B cell (primary cell): ENCODE data around the gene RCBTB1. TPM values are rescaled to one million over a fixed set of nuclear protein-coding genes. Genes with fewer than 3 reads are reported as not detected.

Experiments used
- ATAC-seq: fragments of 200-7000 bp; cut with Tn5 transposase; one replicate; pipeline ENCODE4 v1.10.0; 2021; ENCODE audit warnings: low read depth, mild to moderate bottlenecking, moderate number of reproducible peaks, moderate library complexity
- CTCF ChIA-PET: fragments of 350-600 bp; sonication (Branson Sonifier 250); formaldehyde crosslinking; loops from one replicate; lab custom pipeline; 2021; ENCODE audit warnings: antibody characterized with exemption, inconsistent platforms; lab: Charles Lee
- POLR2A ChIA-PET: fragments of 350-600 bp; sonication (Branson Sonifier 250); formaldehyde crosslinking; loops from one replicate; lab custom pipeline; 2021; ENCODE audit warnings: antibody characterized with exemption; lab: Charles Lee
- DNase-seq: peaks from one replicate; pipeline ENCODE4 v3.0.0; 2013
- H2AFZ ChIP-seq: 2 replicates; pipeline ENCODE4 v1.6.1; 2012; ENCODE audit warnings: mild to moderate bottlenecking, low read depth, low read length; ENCODE audit not compliant: insufficient read depth, poor library complexity, severe bottlenecking
- H3K27ac ChIP-seq, 2 donors: 1 replicate in 1 of 2; 2 replicates in 1 of 2; pipeline ENCODE4 v1.5.1; 2012 to 2013; ENCODE audit warnings: low read length in 2 of 2, mild to moderate bottlenecking in 2 of 2, moderate library complexity in 1 of 2
- H3K27me3 ChIP-seq, 4 experiments: fragments of 200-600 bp in 1 of 4; sonication (generic) in 1 of 4; replicated peaks in 1 of 4; 1 replicate in 2 of 4; 2 replicates in 2 of 4; pipeline versions ENCODE4 v1.6.1 to v1.7.0; 2013 to 2016; ENCODE audit warnings: low read length in 3 of 4, mild to moderate bottlenecking in 2 of 4, mixed read lengths in 1 of 4, moderate library complexity in 1 of 4; ENCODE audit not compliant: insufficient read depth in 4 of 4, control insufficient read depth in 3 of 4; ENCODE audit errors: control extremely low read depth in 1 of 4
- H3K36me3 ChIP-seq, 2 experiments: replicated peaks in 1 of 2; 1 replicate in 1 of 2; 2 replicates in 1 of 2; pipeline versions ENCODE4 v1.6.1 to v1.7.1; 2013; ENCODE audit warnings: low read length in 1 of 2; ENCODE audit not compliant: insufficient read depth in 2 of 2, control insufficient read depth in 1 of 2; ENCODE audit errors: control extremely low read depth in 1 of 2, extremely low read depth in 1 of 2
- H3K4me1 ChIP-seq, 2 donors: fragments of 200-600 bp in 1 of 2; sonication (generic) in 1 of 2; 1 replicate in 1 of 2; 2 replicates in 1 of 2; pipeline versions ENCODE4 v1.5.1 to v1.6.1; 2013 to 2017; ENCODE audit warnings: low read length in 2 of 2; ENCODE audit not compliant: control insufficient read depth in 2 of 2, insufficient read depth in 2 of 2
- H3K4me2 ChIP-seq: replicated peaks from 2 replicates; pipeline ENCODE3; 2012; ENCODE audit warnings: mild to moderate bottlenecking, low read depth, low read length; ENCODE audit not compliant: poor library complexity, severe bottlenecking
- H3K4me3 ChIP-seq, 5 experiments: fragments of 200-600 bp in 1 of 5; sonication (generic) in 1 of 5; 1 replicate in 3 of 5; 2 replicates in 2 of 5; pipeline versions ENCODE4 v1.5.1 to v1.7.0; 2011 to 2016; ENCODE audit warnings: low read length in 4 of 5, mild to moderate bottlenecking in 4 of 5, low read depth in 2 of 5, control low read depth in 1 of 5, moderate library complexity in 1 of 5; ENCODE audit not compliant: insufficient read depth in 1 of 5; ENCODE audit errors: control extremely low read depth in 1 of 5, extremely low read depth in 1 of 5
- H3K79me2 ChIP-seq: fragments of 200-600 bp; sonication (generic); one replicate; pipeline ENCODE4 v1.6.0; 2016; ENCODE audit warnings: low read length; ENCODE audit not compliant: control insufficient read depth, insufficient read depth
- H3K9ac ChIP-seq: fragments of 200-600 bp; sonication (generic); 2 replicates; pipeline ENCODE4 v1.6.1; 2017; ENCODE audit warnings: mild to moderate bottlenecking, low read length, moderate library complexity
- H3K9me3 ChIP-seq, 3 donors: one replicate each; pipeline versions ENCODE4 v1.6.1 to v1.7.1; 2013; ENCODE audit warnings: low read length in 2 of 3; ENCODE audit not compliant: control insufficient read depth in 2 of 3, insufficient read depth in 1 of 3; ENCODE audit errors: control extremely low read depth in 1 of 3
- H4K20me1 ChIP-seq: 2 replicates; pipeline ENCODE4 v1.6.0; 2012; ENCODE audit warnings: mild to moderate bottlenecking, low read length; ENCODE audit not compliant: insufficient read depth, control insufficient read depth, poor library complexity, severe bottlenecking
- H3K27ac Mint-ChIP-seq: one replicate; pipeline ENCODE4 v1.8.0; 2021; ENCODE audit warnings: mixed read lengths
- H3K27me3 Mint-ChIP-seq: one replicate; pipeline ENCODE4 v1.8.0; 2021; ENCODE audit warnings: mixed read lengths
- H3K4me1 Mint-ChIP-seq: one replicate; pipeline ENCODE4 v1.8.0; 2021; ENCODE audit warnings: mixed read lengths
- H3K4me3 Mint-ChIP-seq: one replicate; pipeline ENCODE4 v1.8.0; 2021; ENCODE audit warnings: mixed read lengths
- H3K9me3 Mint-ChIP-seq: one replicate; pipeline ENCODE4 v1.8.0; 2022; ENCODE audit warnings: mixed read lengths; ENCODE audit not compliant: insufficient read depth
- EZH2 ChIP-seq: IDR thresholded peaks from 2 replicates; pipeline ENCODE4 v1.6.1; 2012; ENCODE audit warnings: borderline replicate concordance, low read depth, mild to moderate bottlenecking, moderate library complexity, low read length; ENCODE audit not compliant: insufficient read depth, poor library complexity, severe bottlenecking
- WGBS: methylation state at CpG from one replicate; pipeline ENCODE4 v1.1.5; 2013; ENCODE audit warnings: missing lambda C conversion rate; ENCODE audit not compliant: insufficient coverage; 5-methylcytosine and 5-hydroxymethylcytosine counted together
- intact Hi-C: fragments of 100-400 bp; cut with micrococcal nuclease; formaldehyde crosslinking; loops from one replicate; pipeline ENCODE4 v1.10.0; 2022
- polyA plus RNA-seq: library from polyadenylated mRNA; depleted of rRNA; stranded (reverse); fragments of >200 nt; gene quantifications from 2 replicates; pipeline ENCODE4 v1.2.3, GENCODE V29; 2012
- total RNA-seq, 2 donors: library from RNA; stranded (reverse); fragments of 120-200 nt in 1 of 2; gene quantifications; 1 replicate in 1 of 2; 2 replicates in 1 of 2; pipeline versions ENCODE4 v1.2.3 to v1.2.4, GENCODE V29; 2013 to 2022
- TF ChIP-seq, protein P1 (sequence below): fragments of 200-600 bp; IDR thresholded peaks from one replicate; pipeline ENCODE4 v1.8.0; 2022; ENCODE audit warnings: antibody characterized with exemption, mild to moderate bottlenecking

Gene RCBTB1
- total and polyA plus RNA-seq, 2 donors (not counting 1 experiment from before 2014, with no cell fraction given) = 10.7 to 35.2 TPM

DNA sequence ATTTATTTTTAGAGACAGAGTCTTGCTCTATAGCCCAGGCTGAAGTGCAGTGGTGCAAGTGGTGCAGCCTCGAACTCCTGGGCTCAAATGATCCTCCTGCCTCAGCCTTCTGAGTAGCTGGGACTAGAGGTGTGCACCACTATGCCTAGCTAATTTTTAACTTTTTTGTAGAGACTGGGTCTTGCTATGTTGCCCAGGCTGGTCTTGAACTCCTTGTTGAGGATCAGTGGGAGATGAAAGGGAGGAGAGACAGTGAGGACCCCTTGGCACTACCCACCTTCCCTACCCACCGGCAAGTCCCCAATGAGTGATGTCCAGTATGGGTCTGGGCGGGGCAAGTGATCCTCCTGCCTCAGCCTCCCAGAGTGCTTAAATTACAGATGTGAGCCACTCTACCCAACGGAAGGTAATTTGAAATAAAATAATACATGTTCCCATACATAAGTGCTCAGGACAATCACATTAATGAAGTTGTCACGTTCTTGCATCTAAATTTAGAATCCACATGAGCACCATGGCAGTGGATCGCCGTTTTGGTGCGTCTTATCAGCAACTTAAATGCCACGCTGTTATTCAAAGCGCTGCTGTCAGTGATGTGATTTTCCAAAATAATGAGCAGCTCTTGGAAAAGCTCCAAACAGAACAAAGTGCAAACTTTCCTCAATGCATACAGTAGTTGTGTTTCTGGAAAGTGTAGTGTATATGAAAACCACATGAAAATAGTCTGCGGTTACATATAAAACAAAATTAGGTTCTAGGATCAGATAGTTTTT, 37.0 kb upstream of the RCBTB1 start:
- Histone ChIP-seq H3K4me3 (no peak overlapping the region), H3K27me3 (no peaks in the 10 kb centered on the region), H3K4me2 (no peak overlapping the region), H3K36me3 (no peaks in the 10 kb centered on the region), H3K27ac (no peak overlapping the region), H3K4me1 (no peaks in the 10 kb centered on the region), H3K9ac (no peak overlapping the region), H2AFZ (no peak overlapping the region), H3K9me3 (no peaks in the 10 kb centered on the region), H3K79me2 (peaks cover 4% of the 10 kb centered on the region), H4K20me1 (no peaks in the 10 kb centered on the region)
- DNase-seq = no peak
- intact Hi-C loops = loop anchor here (5.0 kb wide), 1 partner anchor 180 kb away; the partner anchor contains the start of genes CAB39L and SETDB2
- Mint-ChIP-seq H3K27me3 (no peaks in the 10 kb centered on the region), H3K9me3 (no peaks in the 10 kb centered on the region), H3K4me1 (peaks cover 20% of the 10 kb centered on the region), H3K4me3 (no peak overlapping the region), H3K27ac (no peak overlapping the region)
- TF ChIP-seq EZH2 = no peak
- TF ChIP-seq, protein P1, sequence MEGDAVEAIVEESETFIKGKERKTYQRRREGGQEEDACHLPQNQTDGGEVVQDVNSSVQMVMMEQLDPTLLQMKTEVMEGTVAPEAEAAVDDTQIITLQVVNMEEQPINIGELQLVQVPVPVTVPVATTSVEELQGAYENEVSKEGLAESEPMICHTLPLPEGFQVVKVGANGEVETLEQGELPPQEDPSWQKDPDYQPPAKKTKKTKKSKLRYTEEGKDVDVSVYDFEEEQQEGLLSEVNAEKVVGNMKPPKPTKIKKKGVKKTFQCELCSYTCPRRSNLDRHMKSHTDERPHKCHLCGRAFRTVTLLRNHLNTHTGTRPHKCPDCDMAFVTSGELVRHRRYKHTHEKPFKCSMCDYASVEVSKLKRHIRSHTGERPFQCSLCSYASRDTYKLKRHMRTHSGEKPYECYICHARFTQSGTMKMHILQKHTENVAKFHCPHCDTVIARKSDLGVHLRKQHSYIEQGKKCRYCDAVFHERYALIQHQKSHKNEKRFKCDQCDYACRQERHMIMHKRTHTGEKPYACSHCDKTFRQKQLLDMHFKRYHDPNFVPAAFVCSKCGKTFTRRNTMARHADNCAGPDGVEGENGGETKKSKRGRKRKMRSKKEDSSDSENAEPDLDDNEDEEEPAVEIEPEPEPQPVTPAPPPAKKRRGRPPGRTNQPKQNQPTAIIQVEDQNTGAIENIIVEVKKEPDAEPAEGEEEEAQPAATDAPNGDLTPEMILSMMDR = no peak
- POLR2A ChIA-PET = interaction anchor here (0.6 kb wide), 1 partner anchor 116 kb away, joined by 3 read pairs; no protein-coding TSS in a partner anchor
- 80% methylated on average over 6 of the region's 11 CpGs for WGBS
- CTCF ChIA-PET = no interaction called here
- ATAC-seq = no peak

DNA sequence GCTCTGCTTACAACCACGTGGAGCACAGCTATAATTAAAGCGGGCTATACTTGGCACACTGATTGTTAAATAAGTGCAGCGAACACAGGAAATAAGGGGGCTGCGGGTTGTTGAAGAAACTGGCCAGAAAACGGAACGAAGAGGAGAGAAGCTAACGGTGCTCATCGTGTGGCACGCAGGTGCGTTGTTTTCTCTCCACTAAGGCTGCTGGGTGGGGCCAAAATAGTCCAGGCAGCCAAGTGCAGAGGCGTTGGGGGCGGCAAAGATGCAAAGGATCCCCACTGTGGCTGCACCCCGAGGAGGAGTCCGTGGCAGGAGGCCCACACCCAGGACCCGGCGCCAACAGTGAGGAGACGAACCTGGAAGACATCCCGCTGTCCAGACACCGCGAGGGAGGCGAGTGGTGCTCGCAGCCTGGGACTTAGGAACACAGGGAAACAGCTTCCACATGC, 34.8 kb upstream of the RCBTB1 start:
- Histone ChIP-seq H3K4me3 (peak overlapping the region in 3 of 5 experiments; percentile 9 to 48 (median 35)), H3K9me3 (no peaks in the 10 kb centered on the region), H4K20me1 (no peaks in the 10 kb centered on the region), H3K9ac (peak overlapping the region; percentile 45), H3K4me1 (no peaks in the 10 kb centered on the region), H2AFZ (peak overlapping the region; percentile 56), H3K27me3 (no peaks in the 10 kb centered on the region), H3K27ac (peak overlapping the region in 1 of 2 donors; percentile 60), H3K79me2 (no peaks in the 10 kb centered on the region), H3K36me3 (no peaks in the 10 kb centered on the region), H3K4me2 (peak overlapping the region; percentile 48)
- DNase-seq (no peak), ATAC-seq (peak; percentile 95)
- no peaks in the 10 kb centered on the region for H3K27me3 Mint-ChIP-seq
- POLR2A ChIA-PET = interaction anchor here (0.8 to 2.0 kb wide), 2 partner anchors 124 to 177 kb away, joined by 3 to 12 read pairs; partner anchors contain the start of genes CAB39L and PHF11
- intact Hi-C loops = loop anchor here (1.0 to 5.0 kb wide), 2 partner anchors 8 to 178 kb away; partner anchors contain the start of genes ARL11, CAB39L and SETDB2
- no peak for TF ChIP-seq EZH2
- TF ChIP-seq, protein P1 = no peak
- no peaks in the 10 kb centered on the region for H3K9me3 Mint-ChIP-seq
- peaks cover 25% of the 10 kb centered on the region for H3K4me1 Mint-ChIP-seq
- 49% methylated on average over 18 of the region's 22 CpGs for WGBS
- peak overlapping the region; percentile 81 for H3K4me3 Mint-ChIP-seq
- CTCF ChIA-PET = interaction anchor here (0.8 to 1.1 kb wide), 3 partner anchors 9 to 50 kb away, joined by 3 to 5 read pairs (median 4); partner anchors contain the start of gene ARL11
- peak overlapping the region; percentile 85 for H3K27ac Mint-ChIP-seq
